Measurements from ENCODE around the gene ADCY9.

ADCY9 gene

DNA sequence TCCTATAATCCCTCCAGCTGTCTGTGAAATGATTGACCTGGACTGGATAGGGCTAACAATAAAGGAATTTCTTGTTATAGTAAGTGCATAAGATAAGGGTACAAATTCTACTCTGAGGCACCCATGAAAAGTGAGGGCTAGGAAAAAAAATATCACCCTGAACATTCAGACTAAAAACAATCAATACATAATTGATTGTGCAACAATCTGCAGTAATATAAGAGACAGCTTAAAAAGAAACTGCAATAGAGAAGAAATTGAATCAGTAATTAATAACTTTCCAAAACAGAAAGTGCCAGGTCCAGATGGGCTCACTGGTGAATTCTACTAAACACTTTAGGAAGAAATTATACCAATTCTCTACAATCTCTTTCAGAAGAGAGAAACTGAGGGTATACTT, 191.5 kb downstream of the ADCY9 start:
- no peak for TF ChIP-seq POLR2AphosphoS5 (IDR thresholded peaks at IDR 0.05; ENCODE audit: low read depth)
- TF ChIP-seq, protein P1, sequence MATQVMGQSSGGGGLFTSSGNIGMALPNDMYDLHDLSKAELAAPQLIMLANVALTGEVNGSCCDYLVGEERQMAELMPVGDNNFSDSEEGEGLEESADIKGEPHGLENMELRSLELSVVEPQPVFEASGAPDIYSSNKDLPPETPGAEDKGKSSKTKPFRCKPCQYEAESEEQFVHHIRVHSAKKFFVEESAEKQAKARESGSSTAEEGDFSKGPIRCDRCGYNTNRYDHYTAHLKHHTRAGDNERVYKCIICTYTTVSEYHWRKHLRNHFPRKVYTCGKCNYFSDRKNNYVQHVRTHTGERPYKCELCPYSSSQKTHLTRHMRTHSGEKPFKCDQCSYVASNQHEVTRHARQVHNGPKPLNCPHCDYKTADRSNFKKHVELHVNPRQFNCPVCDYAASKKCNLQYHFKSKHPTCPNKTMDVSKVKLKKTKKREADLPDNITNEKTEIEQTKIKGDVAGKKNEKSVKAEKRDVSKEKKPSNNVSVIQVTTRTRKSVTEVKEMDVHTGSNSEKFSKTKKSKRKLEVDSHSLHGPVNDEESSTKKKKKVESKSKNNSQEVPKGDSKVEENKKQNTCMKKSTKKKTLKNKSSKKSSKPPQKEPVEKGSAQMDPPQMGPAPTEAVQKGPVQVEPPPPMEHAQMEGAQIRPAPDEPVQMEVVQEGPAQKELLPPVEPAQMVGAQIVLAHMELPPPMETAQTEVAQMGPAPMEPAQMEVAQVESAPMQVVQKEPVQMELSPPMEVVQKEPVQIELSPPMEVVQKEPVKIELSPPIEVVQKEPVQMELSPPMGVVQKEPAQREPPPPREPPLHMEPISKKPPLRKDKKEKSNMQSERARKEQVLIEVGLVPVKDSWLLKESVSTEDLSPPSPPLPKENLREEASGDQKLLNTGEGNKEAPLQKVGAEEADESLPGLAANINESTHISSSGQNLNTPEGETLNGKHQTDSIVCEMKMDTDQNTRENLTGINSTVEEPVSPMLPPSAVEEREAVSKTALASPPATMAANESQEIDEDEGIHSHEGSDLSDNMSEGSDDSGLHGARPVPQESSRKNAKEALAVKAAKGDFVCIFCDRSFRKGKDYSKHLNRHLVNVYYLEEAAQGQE (IDR thresholded peaks at IDR 0.05; ENCODE audit: insufficient replicate concordance, low read depth): no peak
- TF ChIP-seq SPI1 (IDR thresholded peaks at IDR 0.05; ENCODE audit: borderline replicate concordance, low read depth): no peak
- TF ChIP-seq GABPA (IDR thresholded peaks at IDR 0.05; ENCODE audit: low read depth): no peak
- TF ChIP-seq, protein P2, sequence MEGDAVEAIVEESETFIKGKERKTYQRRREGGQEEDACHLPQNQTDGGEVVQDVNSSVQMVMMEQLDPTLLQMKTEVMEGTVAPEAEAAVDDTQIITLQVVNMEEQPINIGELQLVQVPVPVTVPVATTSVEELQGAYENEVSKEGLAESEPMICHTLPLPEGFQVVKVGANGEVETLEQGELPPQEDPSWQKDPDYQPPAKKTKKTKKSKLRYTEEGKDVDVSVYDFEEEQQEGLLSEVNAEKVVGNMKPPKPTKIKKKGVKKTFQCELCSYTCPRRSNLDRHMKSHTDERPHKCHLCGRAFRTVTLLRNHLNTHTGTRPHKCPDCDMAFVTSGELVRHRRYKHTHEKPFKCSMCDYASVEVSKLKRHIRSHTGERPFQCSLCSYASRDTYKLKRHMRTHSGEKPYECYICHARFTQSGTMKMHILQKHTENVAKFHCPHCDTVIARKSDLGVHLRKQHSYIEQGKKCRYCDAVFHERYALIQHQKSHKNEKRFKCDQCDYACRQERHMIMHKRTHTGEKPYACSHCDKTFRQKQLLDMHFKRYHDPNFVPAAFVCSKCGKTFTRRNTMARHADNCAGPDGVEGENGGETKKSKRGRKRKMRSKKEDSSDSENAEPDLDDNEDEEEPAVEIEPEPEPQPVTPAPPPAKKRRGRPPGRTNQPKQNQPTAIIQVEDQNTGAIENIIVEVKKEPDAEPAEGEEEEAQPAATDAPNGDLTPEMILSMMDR (IDR thresholded peaks at IDR 0.05; ENCODE audit: insufficient read depth, low read length): no peak
- H3K4me3 ChIP-seq (replicated peaks; ENCODE audit: insufficient read depth, low read length): no peak overlapping the region
- no peak overlapping the region for H3K27ac ChIP-seq (replicated peaks)
- H3K27me3 ChIP-seq (ENCODE audit: insufficient read depth, poor library complexity, severe bottlenecking): no peaks in the 10 kb centered on the region
- DNase-seq (ENCODE audit: low read depth in 1 of 2, low spot score in 1 of 2): no peak

DNA sequence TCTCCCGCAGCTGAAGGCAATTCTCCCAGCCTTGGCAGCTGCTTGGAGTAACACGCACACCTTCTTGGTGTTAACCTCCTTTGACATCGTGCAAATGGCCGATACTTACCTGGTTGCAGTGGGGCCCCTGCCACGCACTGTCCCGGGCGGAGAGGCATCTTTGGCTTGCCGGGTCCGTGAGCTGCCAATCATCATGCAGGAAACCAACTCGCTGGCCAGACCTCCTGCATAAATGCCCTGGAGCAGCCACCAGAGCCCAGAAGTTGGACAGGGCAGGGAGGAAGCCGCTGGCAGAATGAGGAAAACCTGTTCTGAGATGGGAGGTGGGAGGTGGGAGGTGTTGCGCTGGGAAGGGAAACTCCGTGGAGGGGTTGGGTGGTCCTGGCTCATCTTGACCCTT, 194.0 kb downstream of the ADCY9 start:
- DNase-seq (ENCODE audit: low read depth in 1 of 2, low spot score in 1 of 2): no peak
- no peak overlapping the region for H3K4me3 ChIP-seq (replicated peaks; ENCODE audit: insufficient read depth, low read length)
- no peak overlapping the region for H3K27ac ChIP-seq (replicated peaks)
- no peaks in the 10 kb centered on the region for H3K27me3 ChIP-seq (ENCODE audit: insufficient read depth, poor library complexity, severe bottlenecking)
- no peak for TF ChIP-seq GABPA (IDR thresholded peaks at IDR 0.05; ENCODE audit: low read depth)
- TF ChIP-seq, protein P1 (IDR thresholded peaks at IDR 0.05; ENCODE audit: insufficient replicate concordance, low read depth): no peak

DNA sequence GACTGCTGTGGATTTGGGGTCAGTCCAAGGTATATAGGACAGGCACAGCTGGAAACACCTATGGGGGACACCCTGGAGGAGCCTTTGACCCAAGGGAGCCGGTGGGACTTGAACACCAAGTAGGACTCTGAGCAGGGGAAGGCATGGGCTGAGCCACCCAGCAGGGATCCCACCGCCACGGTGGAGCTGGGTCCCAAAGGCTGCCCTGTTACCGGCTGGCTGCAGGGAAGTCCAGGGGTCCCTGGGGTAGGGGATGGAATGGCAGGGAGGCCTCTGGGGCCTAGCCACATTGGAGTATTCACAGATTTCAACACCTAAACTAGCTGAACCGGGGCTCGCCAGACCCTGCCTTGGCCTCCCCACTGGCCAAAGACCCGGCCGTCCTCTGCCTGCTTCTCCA, 196.0 kb downstream of the ADCY9 start:
- TF ChIP-seq GABPA (IDR thresholded peaks at IDR 0.05; ENCODE audit: low read depth) (no peak), SPI1 (IDR thresholded peaks at IDR 0.05; ENCODE audit: borderline replicate concordance, low read depth) (no peak), POLR2AphosphoS5 (IDR thresholded peaks at IDR 0.05; ENCODE audit: low read depth) (no peak)
- TF ChIP-seq, protein P2 (IDR thresholded peaks at IDR 0.05; ENCODE audit: insufficient read depth, low read length): no peak
- TF ChIP-seq, protein P1 (IDR thresholded peaks at IDR 0.05; ENCODE audit: insufficient replicate concordance, low read depth): no peak
- no peak for DNase-seq (ENCODE audit: low read depth in 1 of 2, low spot score in 1 of 2)
- H3K4me3 ChIP-seq (replicated peaks; ENCODE audit: insufficient read depth, low read length): no peak overlapping the region
- no peaks in the 10 kb centered on the region for H3K27me3 ChIP-seq (ENCODE audit: insufficient read depth, poor library complexity, severe bottlenecking)
- no peak overlapping the region for H3K27ac ChIP-seq (replicated peaks)

DNA sequence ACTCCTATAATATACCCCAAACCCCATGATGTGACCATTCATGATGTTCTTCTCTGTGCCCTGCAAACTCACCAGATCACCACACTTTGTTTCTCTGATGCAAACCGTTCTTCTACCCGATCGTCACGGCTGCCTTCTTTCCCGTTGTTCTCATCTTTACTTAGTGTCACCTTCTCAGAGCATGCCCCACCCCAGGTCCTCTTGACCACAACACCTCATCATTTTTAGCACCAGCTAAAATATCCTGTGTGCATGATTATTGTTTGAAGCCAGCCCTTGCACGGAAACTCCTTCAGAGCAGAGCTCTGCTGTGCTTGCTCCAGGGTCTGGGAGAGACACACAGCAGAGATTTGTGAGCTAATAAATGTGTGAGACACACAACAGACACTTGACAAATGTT, 196.8 kb downstream of the ADCY9 start:
- Histone ChIP-seq H3K27me3 (ENCODE audit: insufficient read depth, poor library complexity, severe bottlenecking) (no peaks in the 10 kb centered on the region), H3K27ac (replicated peaks) (no peak overlapping the region), H3K4me3 (replicated peaks; ENCODE audit: insufficient read depth, low read length) (no peak overlapping the region)
- no peak for DNase-seq (ENCODE audit: low read depth in 1 of 2, low spot score in 1 of 2)
- TF ChIP-seq, protein P2 (IDR thresholded peaks at IDR 0.05; ENCODE audit: insufficient read depth, low read length): no peak
- no peak for TF ChIP-seq GABPA (IDR thresholded peaks at IDR 0.05; ENCODE audit: low read depth)
- TF ChIP-seq POLR2AphosphoS5 (IDR thresholded peaks at IDR 0.05; ENCODE audit: low read depth): no peak
- no peak for TF ChIP-seq SPI1 (IDR thresholded peaks at IDR 0.05; ENCODE audit: borderline replicate concordance, low read depth)
- TF ChIP-seq, protein P1 (IDR thresholded peaks at IDR 0.05; ENCODE audit: insufficient replicate concordance, low read depth): no peak
